ENCODE measurements around the gene ARHGAP24. TPM values are rescaled to one million over a fixed set of nuclear protein-coding genes. Genes with fewer than 3 reads are reported as not detected.

Gene ARHGAP24
- total and polyA plus RNA-seq, 2 of the 13 experiments (the other 11 are each of a cell fraction or from before 2014, with no cell fraction given), result 0.07 to 0.55 TPM

- TF ChIP-seq PRDM15 (CRISPR knock-in tag; IDR thresholded peaks at IDR 0.05) (no peak), ZSCAN25 (CRISPR knock-in tag; IDR thresholded peaks at IDR 0.05) (no peak), CTCF (CRISPR knock-in tag; IDR thresholded peaks at IDR 0.05) (no peak), ZNF362 (CRISPR knock-in tag; IDR thresholded peaks at IDR 0.05; ENCODE audit: borderline replicate concordance) (no peak), ZNF780A (CRISPR knock-in tag; IDR thresholded peaks at IDR 0.05) (no peak), ZSCAN29 (CRISPR knock-in tag; conservative IDR thresholded peaks at IDR 0.05) (no peak)
These were observed 385.3 kb downstream of the ARHGAP24 start (continued) for GRCh38 chr4:85860066-85860740.

All from HepG2 (cell line).